OCI-LY3 (cell line): Measurements from ENCODE around the gene FLOT2.

Source experiments
- EZH2phosphoT487 ChIP-seq: fragments of 200-600 bp; shearing (Covaris generic); IDR thresholded peaks from 2 replicates; pipeline ENCODE4 v1.6.1; 2018; ENCODE audit warnings: antibody characterized with exemption, mixed run types, low read depth
- TF ChIP-seq, protein P1 (sequence below): fragments of 200-600, 300-600 bp; sonication (generic); IDR thresholded peaks from 2 replicates; pipeline ENCODE4 v1.5.1; 2014; ENCODE audit warnings: antibody characterized with exemption, low read length, low read depth

- TF ChIP-seq, protein P1, sequence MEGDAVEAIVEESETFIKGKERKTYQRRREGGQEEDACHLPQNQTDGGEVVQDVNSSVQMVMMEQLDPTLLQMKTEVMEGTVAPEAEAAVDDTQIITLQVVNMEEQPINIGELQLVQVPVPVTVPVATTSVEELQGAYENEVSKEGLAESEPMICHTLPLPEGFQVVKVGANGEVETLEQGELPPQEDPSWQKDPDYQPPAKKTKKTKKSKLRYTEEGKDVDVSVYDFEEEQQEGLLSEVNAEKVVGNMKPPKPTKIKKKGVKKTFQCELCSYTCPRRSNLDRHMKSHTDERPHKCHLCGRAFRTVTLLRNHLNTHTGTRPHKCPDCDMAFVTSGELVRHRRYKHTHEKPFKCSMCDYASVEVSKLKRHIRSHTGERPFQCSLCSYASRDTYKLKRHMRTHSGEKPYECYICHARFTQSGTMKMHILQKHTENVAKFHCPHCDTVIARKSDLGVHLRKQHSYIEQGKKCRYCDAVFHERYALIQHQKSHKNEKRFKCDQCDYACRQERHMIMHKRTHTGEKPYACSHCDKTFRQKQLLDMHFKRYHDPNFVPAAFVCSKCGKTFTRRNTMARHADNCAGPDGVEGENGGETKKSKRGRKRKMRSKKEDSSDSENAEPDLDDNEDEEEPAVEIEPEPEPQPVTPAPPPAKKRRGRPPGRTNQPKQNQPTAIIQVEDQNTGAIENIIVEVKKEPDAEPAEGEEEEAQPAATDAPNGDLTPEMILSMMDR, result no peak
- no peak for TF ChIP-seq EZH2phosphoT487
These were observed 19.9 kb upstream of the FLOT2 start for GRCh38 chr17:28917465-28917864.
